GM19351 (cell line): ENCODE results near the gene EPHB6.

Source experiments
- ATAC-seq: cut with Tn5 transposase; IDR thresholded peaks from one replicate; pipeline ENCODE4 v1.9.1; 2021; ENCODE audit warnings: mild to moderate bottlenecking, moderate library complexity; ENCODE audit not compliant: unreplicated experiment

The EPHB6 gene

GRCh38 chr7:142916508-142916907 lies 61.6 kb downstream of the EPHB6 start:
- no peak for ATAC-seq

DNA sequence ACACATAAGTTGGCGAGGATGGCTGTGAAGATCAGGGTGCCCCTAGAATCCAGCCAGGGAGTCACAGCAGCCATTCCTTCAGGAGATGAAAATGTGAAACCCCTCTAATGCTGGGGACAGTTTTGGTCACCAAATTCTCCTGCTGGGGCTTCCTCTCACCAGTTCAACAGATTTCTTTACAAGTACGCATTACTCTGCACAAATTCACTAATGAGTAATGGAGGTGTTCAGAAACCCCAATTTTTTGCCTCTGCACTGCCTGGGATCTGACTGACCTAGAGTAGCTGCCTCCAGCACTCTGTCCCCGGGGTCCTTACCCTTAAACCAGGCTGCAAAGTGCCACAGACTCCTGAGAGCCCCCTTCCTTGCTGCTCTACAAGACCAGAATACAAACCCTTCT lies 62.6 kb downstream of the EPHB6 start:
- no peak for ATAC-seq

DNA sequence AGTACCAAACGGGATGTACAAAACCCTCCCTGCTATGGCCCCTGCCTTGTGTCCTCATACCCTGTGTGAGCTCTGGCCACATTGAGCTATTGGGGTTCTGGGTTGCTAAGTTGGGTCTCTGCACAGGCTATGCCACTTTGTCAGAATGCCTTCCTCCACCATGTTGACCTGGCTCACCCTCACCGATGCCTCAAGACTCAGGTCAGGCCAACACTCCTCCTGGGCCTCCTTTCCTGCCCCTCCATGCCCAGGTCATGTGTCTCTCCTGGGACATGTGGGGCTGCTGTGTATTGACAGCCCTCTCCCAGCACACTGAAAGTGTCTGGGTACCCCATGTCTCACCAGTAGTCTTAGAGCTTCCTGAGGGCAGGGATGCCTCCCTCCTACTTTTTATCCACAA lies 64.0 kb downstream of the EPHB6 start:
- ATAC-seq, result no peak

GRCh38 chr7:142919656-142920055 lies 64.8 kb downstream of the EPHB6 start:
- no peak for ATAC-seq
